HepG2 (cell line): Measurements from ENCODE around the gene FLYWCH1. TPM values are rescaled to one million over a fixed set of nuclear protein-coding genes. Genes with fewer than 3 reads are reported as not detected.

ENCODE experiments used
- ATF1 ChIP-seq: IDR thresholded peaks from 2 replicates; pipeline ENCODE4 v1.6.1; 2016; ENCODE audit warnings: mild to moderate bottlenecking, control low read depth
- DNMT3B ChIP-seq: conservative IDR thresholded peaks from 2 replicates; pipeline ENCODE4 v1.6.1; 2016; ENCODE audit warnings: missing biosample characterization, control low read depth
- FOXA3 ChIP-seq: IDR thresholded peaks from 2 replicates; pipeline ENCODE4 v1.6.1; 2016; ENCODE audit warnings: missing genetic modification reagents, missing compliant biosample characterization
- GATAD2A ChIP-seq: IDR thresholded peaks from 2 replicates; pipeline ENCODE4 v1.6.1; 2016
- GPN1 ChIP-seq: sonication (generic); formaldehyde crosslinking; IDR thresholded peaks from 2 replicates; pipeline ENCODE4 v1.5.1; 2020; ENCODE audit warnings: missing genetic modification reagents, borderline replicate concordance
- HOXA3 ChIP-seq: sonication (generic); formaldehyde crosslinking; IDR thresholded peaks from 2 replicates; pipeline ENCODE4 v1.5.0; 2020; ENCODE audit warnings: missing genetic modification reagents
- HOXA7 ChIP-seq: sonication (generic); formaldehyde crosslinking; IDR thresholded peaks from 2 replicates; pipeline ENCODE4 v1.8.1; 2022; ENCODE audit warnings: mild to moderate bottlenecking, missing genetic modification reagents, moderate library complexity
- KMT2A ChIP-seq: sonication (generic); formaldehyde crosslinking; IDR thresholded peaks from 2 replicates; pipeline ENCODE4 v1.4.0; 2020; ENCODE audit warnings: missing genetic modification reagents
- NCOA1 ChIP-seq: sonication (generic); formaldehyde crosslinking; IDR thresholded peaks from 2 replicates; pipeline ENCODE4 v1.9.0; 2021; ENCODE audit warnings: missing genetic modification reagents
- NFKB2 ChIP-seq: sonication (generic); formaldehyde crosslinking; IDR thresholded peaks from 2 replicates; pipeline ENCODE4 v1.4.0; 2020; ENCODE audit warnings: missing genetic modification reagents, borderline replicate concordance
- PRMT3 ChIP-seq: sonication (generic); formaldehyde crosslinking; IDR thresholded peaks from 2 replicates; pipeline ENCODE4 v1.8.1; 2022; ENCODE audit warnings: low read depth, mild to moderate bottlenecking, moderate library complexity, missing genetic modification reagents, borderline replicate concordance
- SAP130 ChIP-seq: IDR thresholded peaks from 2 replicates; pipeline ENCODE4 v1.6.1; 2016; ENCODE audit warnings: low read depth
- SATB2 ChIP-seq: sonication (generic); formaldehyde crosslinking; IDR thresholded peaks from 2 replicates; pipeline ENCODE4 v1.5.0; 2020; ENCODE audit warnings: missing genetic modification reagents
- SIX1 ChIP-seq: sonication (generic); formaldehyde crosslinking; IDR thresholded peaks from 2 replicates; pipeline ENCODE4 v1.4.0; 2020; ENCODE audit warnings: missing genetic modification reagents, borderline replicate concordance
- SMARCE1 ChIP-seq: fragments of 450-650 bp; IDR thresholded peaks from 2 replicates; pipeline ENCODE4 v1.6.1; 2017; ENCODE audit warnings: borderline replicate concordance
- TEAD3 ChIP-seq: optimal IDR thresholded peaks from 2 replicates; pipeline ENCODE3; 2016; ENCODE audit warnings: borderline replicate concordance
- YEATS4 ChIP-seq: sonication (generic); formaldehyde crosslinking; IDR thresholded peaks from 2 replicates; pipeline ENCODE4 v1.4.0; 2020; ENCODE audit warnings: missing genetic modification reagents, borderline replicate concordance
- ZBTB38 ChIP-seq: sonication (generic); formaldehyde crosslinking; IDR thresholded peaks from 2 replicates; pipeline ENCODE4 v1.5.1; 2020; ENCODE audit warnings: mild to moderate bottlenecking, missing genetic modification reagents
- ZMAT3 ChIP-seq: sonication (generic); formaldehyde crosslinking; conservative IDR thresholded peaks from 2 replicates; pipeline ENCODE4 v1.7.0; 2021; ENCODE audit warnings: missing genetic modification reagents
- ZNF121 ChIP-seq: sonication (generic); formaldehyde crosslinking; IDR thresholded peaks from 2 replicates; pipeline ENCODE4 v1.5.0; 2020; ENCODE audit warnings: mild to moderate bottlenecking, missing genetic modification reagents
- ZNF17 ChIP-seq: sonication (generic); formaldehyde crosslinking; IDR thresholded peaks from 2 replicates; pipeline ENCODE4 v1.5.0; 2020; ENCODE audit warnings: mild to moderate bottlenecking, missing genetic modification reagents
- ZNF260 ChIP-seq: sonication (generic); formaldehyde crosslinking; IDR thresholded peaks from 2 replicates; pipeline ENCODE4 v1.4.0; 2020; ENCODE audit warnings: missing genetic modification reagents, low read depth, mild to moderate bottlenecking, borderline replicate concordance
- ZNF703 ChIP-seq: sonication (generic); formaldehyde crosslinking; IDR thresholded peaks from 2 replicates; pipeline ENCODE4 v1.5.1; 2020; ENCODE audit warnings: missing genetic modification reagents, mild to moderate bottlenecking, moderate library complexity, borderline replicate concordance
- ZNF709 ChIP-seq: sonication (generic); formaldehyde crosslinking; IDR thresholded peaks from 2 replicates; pipeline ENCODE4 v1.5.0; 2020; ENCODE audit warnings: mild to moderate bottlenecking, missing genetic modification reagents
- ZNF816 ChIP-seq: sonication (generic); formaldehyde crosslinking; IDR thresholded peaks from 2 replicates; pipeline ENCODE4 v1.8.0; 2022; ENCODE audit warnings: missing genetic modification reagents, mild to moderate bottlenecking, borderline replicate concordance
- ZNF841 ChIP-seq: sonication (generic); formaldehyde crosslinking; IDR thresholded peaks from 2 replicates; pipeline ENCODE4 v1.8.1; 2023; ENCODE audit warnings: missing genetic modification reagents, borderline replicate concordance
- polyA plus RNA-seq, 8 experiments: library from polyadenylated mRNA; depleted of rRNA in 3 of 8; stranded (reverse) in 7 of 8; unstranded in 1 of 8; fragments of >200 nt; fragmentation: Illumina TruSeq in 4 of 8; extraction: Trizol in 4 of 8; gene quantifications; 2 replicates each; pipeline versions ENCODE4 v1.2.1 to v1.2.3, GENCODE V29; 2011 to 2016; ENCODE audit warnings: low read depth in 4 of 8, missing spikeins in 1 of 8, mixed read lengths in 1 of 8; ENCODE audit not compliant: insufficient read depth in 1 of 8
- total RNA-seq, 5 experiments: library from RNA; depleted of rRNA; stranded (reverse); fragments of >200 nt; fragmentation: Illumina TruSeq; extraction: Trizol; gene quantifications; 2 replicates each; pipeline ENCODE4 v1.2.3, GENCODE V29; 2016; ENCODE audit warnings: low read depth in 1 of 5
- TF ChIP-seq, protein P1 (sequence below): sonication (generic); formaldehyde crosslinking; IDR thresholded peaks from 2 replicates; pipeline ENCODE4 v1.8.0; 2023; ENCODE audit warnings: mild to moderate bottlenecking, missing genetic modification reagents
- TF ChIP-seq, protein P2 (sequence below): sonication (generic); formaldehyde crosslinking; IDR thresholded peaks from 2 replicates; pipeline ENCODE4 v1.5.0; 2020; ENCODE audit warnings: missing genetic modification reagents
- TF ChIP-seq, protein P3 (sequence below): sonication (generic); formaldehyde crosslinking; IDR thresholded peaks from 2 replicates; pipeline ENCODE4 v1.4.0; 2020; ENCODE audit warnings: missing genetic modification reagents
- TF ChIP-seq, protein P4 (sequence below): sonication (generic); formaldehyde crosslinking; IDR thresholded peaks from 2 replicates; pipeline ENCODE4 v1.4.0; 2020; ENCODE audit warnings: mild to moderate bottlenecking, missing genetic modification reagents

The FLYWCH1 gene
- total and polyA plus RNA-seq, 2 of the 13 experiments (the other 11 are each of a cell fraction or from before 2014, with no cell fraction given), result 7.3 to 12.4 TPM

DNA sequence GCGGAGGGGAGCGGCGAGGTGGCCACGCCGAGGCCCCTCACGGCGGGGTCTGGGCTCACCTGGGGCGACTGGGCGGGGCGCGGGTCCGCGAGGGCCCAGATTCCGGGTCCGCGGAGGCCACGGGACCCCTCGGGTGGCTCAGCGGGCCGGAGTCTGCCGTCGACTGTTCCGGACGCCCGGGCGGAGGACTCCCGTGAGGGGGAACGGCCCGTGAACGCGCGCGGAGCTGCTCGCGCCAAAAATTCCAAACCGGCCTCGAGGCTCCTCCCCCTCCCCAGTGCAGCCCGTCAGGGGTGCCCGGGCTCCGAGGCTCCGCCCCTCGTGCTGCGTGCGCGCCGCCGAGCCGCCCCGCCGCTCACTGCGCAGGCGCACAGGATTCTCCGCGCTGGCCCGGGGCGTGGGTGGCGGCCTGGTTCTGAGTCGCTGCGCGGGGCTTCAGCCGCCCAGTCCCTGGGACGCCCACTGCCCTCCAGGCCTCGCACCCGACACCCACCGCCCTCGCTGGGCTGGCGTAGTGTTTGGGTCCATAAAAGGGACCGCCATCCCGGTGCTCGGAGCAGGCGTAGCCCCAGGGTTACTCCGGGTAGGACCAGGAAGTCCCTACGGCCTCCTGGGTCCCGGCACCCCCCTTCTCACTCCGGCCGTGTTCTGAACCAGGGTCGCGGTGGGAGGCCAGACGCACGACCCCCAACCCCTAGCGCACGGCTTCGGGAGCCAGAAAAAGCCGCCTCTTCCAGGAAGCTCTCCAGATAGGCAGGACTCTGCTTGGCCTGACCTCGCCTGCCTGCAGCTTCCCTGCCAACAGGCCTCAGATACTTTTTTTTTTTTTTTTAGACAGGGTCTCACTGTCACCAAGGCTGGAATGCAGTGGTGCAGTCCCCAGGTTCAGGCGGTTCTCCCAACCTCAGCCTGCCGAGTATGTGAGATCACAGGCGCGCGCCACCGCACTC lies 68.8 kb downstream of the FLYWCH1 start, which contains the start of gene PKMYT1 (continued):
- TF ChIP-seq, protein P1, sequence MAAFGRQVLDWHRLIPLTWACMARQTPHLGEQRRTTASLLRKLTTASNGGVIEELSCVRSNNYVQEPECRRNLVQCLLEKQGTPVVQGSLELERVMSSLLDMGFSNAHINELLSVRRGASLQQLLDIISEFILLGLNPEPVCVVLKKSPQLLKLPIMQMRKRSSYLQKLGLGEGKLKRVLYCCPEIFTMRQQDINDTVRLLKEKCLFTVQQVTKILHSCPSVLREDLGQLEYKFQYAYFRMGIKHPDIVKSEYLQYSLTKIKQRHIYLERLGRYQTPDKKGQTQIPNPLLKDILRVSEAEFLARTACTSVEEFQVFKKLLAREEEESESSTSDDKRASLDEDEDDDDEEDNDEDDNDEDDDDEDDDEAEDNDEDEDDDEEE (CRISPR knock-in tag), result no peak; the same call in 1 of the 2 replicates
- TF ChIP-seq ZMAT3 (CRISPR knock-in tag) (peak; percentile 71; the same call in 1 of the 2 replicates), ZNF816 (CRISPR knock-in tag) (no peak), GATAD2A (CRISPR knock-in tag) (no peak), ZNF703 (CRISPR knock-in tag) (no peak; the same call in 1 of the 2 replicates), TEAD3 (CRISPR knock-in tag) (peak; percentile 31), ZNF17 (CRISPR knock-in tag) (no peak; the same call in 1 of the 2 replicates), PRMT3 (CRISPR knock-in tag) (no peak), GPN1 (CRISPR knock-in tag) (no peak), NCOA1 (CRISPR knock-in tag) (no peak), ZNF121 (CRISPR knock-in tag) (no peak), FOXA3 (CRISPR knock-in tag) (no peak), SATB2 (no peak), YEATS4 (peak; percentile 82), KMT2A (CRISPR knock-in tag) (peak; percentile 6; the same call in 1 of the 2 replicates), DNMT3B (CRISPR knock-in tag) (no peak), SAP130 (CRISPR knock-in tag) (peak; percentile 85; the same call in 1 of the 2 replicates), HOXA3 (peak; percentile 57), ATF1 (CRISPR knock-in tag) (no peak), ZBTB38 (peak; percentile 55; the same call in 1 of the 2 replicates), HOXA7 (CRISPR knock-in tag) (no peak), SMARCE1 (no peak), ZNF709 (CRISPR knock-in tag) (peak; percentile 48; the same call in 1 of the 2 replicates), ZNF841 (CRISPR knock-in tag) (no peak), SIX1 (no peak), ZNF260 (0 out of 2 replicates have a peak, but pooled peaks have one; percentile 31), NFKB2 (CRISPR knock-in tag) (peak; percentile 61; the same call in 1 of the 2 replicates)
- TF ChIP-seq, protein P2, sequence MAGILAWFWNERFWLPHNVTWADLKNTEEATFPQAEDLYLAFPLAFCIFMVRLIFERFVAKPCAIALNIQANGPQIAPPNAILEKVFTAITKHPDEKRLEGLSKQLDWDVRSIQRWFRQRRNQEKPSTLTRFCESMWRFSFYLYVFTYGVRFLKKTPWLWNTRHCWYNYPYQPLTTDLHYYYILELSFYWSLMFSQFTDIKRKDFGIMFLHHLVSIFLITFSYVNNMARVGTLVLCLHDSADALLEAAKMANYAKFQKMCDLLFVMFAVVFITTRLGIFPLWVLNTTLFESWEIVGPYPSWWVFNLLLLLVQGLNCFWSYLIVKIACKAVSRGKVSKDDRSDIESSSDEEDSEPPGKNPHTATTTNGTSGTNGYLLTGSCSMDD (CRISPR knock-in tag), result no peak
- TF ChIP-seq, protein P3, sequence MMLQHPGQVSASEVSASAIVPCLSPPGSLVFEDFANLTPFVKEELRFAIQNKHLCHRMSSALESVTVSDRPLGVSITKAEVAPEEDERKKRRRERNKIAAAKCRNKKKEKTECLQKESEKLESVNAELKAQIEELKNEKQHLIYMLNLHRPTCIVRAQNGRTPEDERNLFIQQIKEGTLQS (CRISPR knock-in tag), result peak; percentile 7; the same call in 1 of the 2 replicates
- TF ChIP-seq, protein P4, sequence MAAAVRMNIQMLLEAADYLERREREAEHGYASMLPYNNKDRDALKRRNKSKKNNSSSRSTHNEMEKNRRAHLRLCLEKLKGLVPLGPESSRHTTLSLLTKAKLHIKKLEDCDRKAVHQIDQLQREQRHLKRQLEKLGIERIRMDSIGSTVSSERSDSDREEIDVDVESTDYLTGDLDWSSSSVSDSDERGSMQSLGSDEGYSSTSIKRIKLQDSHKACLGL (CRISPR knock-in tag), result peak; percentile 41
